ENCODE results near the gene DNAJC8. TPM values are rescaled to one million over a fixed set of nuclear protein-coding genes. Genes with fewer than 3 reads are reported as not detected.

Gene DNAJC8, protein sequence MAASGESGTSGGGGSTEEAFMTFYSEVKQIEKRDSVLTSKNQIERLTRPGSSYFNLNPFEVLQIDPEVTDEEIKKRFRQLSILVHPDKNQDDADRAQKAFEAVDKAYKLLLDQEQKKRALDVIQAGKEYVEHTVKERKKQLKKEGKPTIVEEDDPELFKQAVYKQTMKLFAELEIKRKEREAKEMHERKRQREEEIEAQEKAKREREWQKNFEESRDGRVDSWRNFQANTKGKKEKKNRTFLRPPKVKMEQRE
- 53.6 and 70.5 TPM in 2 replicates for total RNA-seq (2012; rRNA removed)
- 77.0 and 81.0 TPM in 2 replicates for polyA plus RNA-seq (2012; rRNA removed)
- polyA plus RNA-seq (2012; cell fraction: cytosol; rRNA removed), result 16.8 and 33.3 TPM in 2 replicates
- polyA plus RNA-seq (2012; cell fraction: nucleus; rRNA removed; ENCODE audit: low replicate concordance), result 9.8 and 42.2 TPM in 2 replicates
- percentile 72 among the genes with signal in this experiment for Bru-seq, nascent RNA
- BruChase-seq, experiment 1, labeled RNA remaining after a 6-hour chase, result percentile 75 among the genes with signal in this experiment
- BruChase-seq, experiment 2, labeled RNA remaining after a 2-hour chase, result percentile 62 among the genes with signal in this experiment
- long read RNA-seq, transcript DNAJC8-201 (9 exons, 1,759 nt), result major isoform, 130 of 166 reads
- long read RNA-seq, partial matches to known transcripts, result 16 of 166 reads
- long read RNA-seq, other reads (novel, unspliced or antisense), result 15 of 166 reads

DNA sequence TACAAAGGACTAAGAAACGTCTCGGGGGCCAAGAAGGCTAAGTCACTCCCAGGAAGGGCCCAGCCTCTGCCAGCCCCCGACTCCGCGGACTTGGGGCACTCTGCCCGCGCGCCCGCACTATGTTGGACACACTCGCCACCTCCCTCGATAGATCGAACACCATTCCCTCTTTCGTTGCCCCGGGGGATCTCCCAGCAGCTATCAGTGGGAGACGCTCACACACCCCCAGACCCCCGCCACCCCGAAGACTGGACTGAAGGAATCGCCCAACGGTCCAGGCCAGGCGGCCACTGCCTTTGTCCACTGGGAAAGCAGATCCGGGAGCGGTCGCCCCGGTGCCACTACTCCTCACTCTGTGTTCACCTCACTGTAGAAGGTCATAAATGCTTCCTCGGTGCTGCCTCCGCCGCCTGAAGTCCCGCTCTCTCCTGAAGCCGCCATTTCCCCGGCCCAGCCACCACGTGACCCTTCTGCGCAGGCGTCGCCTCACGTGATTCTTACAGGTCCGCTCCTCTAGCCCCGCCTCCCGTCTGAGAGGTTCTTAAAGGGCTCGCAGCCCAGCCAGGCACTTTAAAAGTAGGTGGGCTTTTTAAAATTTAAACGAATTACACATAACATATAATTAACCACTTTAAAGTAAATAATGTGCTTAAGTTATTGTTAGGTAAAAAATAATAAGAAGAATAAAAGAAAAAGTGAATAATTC is at the start of gene DNAJC8:
Gene DNAJC8 (minus strand): TSS at position 472 of the 706 bp plus-strand sequence. CDS start 31 bp downstream, at position 441.
- in situ Hi-C loops (cut with MboI; ENCODE audit: low sequenced_read_pairs) (no loop called here), intact Hi-C loops (cut with micrococcal nuclease) (no loop called here), dilution Hi-C loops (cut with HindIII; ENCODE audit: low sequenced_read_pairs, unreplicated experiment) (no loop called here)
- peak within 1 kb of the TSS; percentile 93 for H2BK5ac ChIP-seq (ENCODE audit: low read depth, low read length, poor library complexity, severe bottlenecking)
- H4K8ac ChIP-seq (ENCODE audit: low read depth in 2 of 2, low read length in 2 of 2), result peak within 1 kb of the TSS; percentile 78 to 98
- H4K91ac ChIP-seq (ENCODE audit: insufficient read depth, low read depth, low read length), result peak within 1 kb of the TSS; percentile 86
- peak within 1 kb of the TSS; percentile 96 for H3K27ac ChIP-seq (ENCODE audit: insufficient read depth, low read length)
- ChIA-PET POLR2A (ENCODE audit: unreplicated experiment) (interaction anchor here (0.6 kb wide), 1 partner anchor 36 kb away, joined by 5 read pairs; no protein-coding TSS in a partner anchor), CTCF (no interaction called here)
- TF ChIP-seq RFX5 (IDR thresholded peaks at IDR 0.05; ENCODE audit: low read depth, low read length) (no peak), NFE2L2 (IDR thresholded peaks at IDR 0.05; ENCODE audit: low read depth, low read length) (no peak), FOS (IDR thresholded peaks at IDR 0.05; ENCODE audit: low read depth, low read length) (peak; percentile 94), MXI1 (IDR thresholded peaks at IDR 0.05; ENCODE audit: borderline replicate concordance, low read depth, low read length) (peak; percentile 67), SMC3 (IDR thresholded peaks at IDR 0.05; ENCODE audit: low read depth, low read length) (no peak), MAZ (IDR thresholded peaks at IDR 0.05; ENCODE audit: borderline replicate concordance, low read depth, low read length) (peak; percentile 81), CHD1 (IDR thresholded peaks at IDR 0.05; ENCODE audit: low read depth, low read length) (no peak), POLR2A (IDR thresholded peaks at IDR 0.05; ENCODE audit: low read depth, low read length) (peak; percentile 84), BHLHE40 (IDR thresholded peaks at IDR 0.05; ENCODE audit: low read depth, low read length) (peak; percentile 97)
- TF ChIP-seq, protein P1, sequence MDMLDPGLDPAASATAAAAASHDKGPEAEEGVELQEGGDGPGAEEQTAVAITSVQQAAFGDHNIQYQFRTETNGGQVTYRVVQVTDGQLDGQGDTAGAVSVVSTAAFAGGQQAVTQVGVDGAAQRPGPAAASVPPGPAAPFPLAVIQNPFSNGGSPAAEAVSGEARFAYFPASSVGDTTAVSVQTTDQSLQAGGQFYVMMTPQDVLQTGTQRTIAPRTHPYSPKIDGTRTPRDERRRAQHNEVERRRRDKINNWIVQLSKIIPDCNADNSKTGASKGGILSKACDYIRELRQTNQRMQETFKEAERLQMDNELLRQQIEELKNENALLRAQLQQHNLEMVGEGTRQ (IDR thresholded peaks at IDR 0.05; ENCODE audit: low read depth, low read length), result peak; percentile 100
- WGBS, 2 experiments (ENCODE audit: extremely low coverage in 2 of 2, insufficient read length in 1 of 2), result 0% methylated on average over 18 of the region's 40 CpGs; no CpG with 5 or more reads in 1 of the 2 experiments
- no peak within 1 kb of the TSS for H2BK20ac ChIP-seq (ENCODE audit: low read depth, low read length)
- H2BK15ac ChIP-seq (ENCODE audit: low read depth, low read length), result no peak within 1 kb of the TSS; the same call in 2 of the 3 replicates
- peak within 1 kb of the TSS; percentile 91 for H2AK5ac ChIP-seq (ENCODE audit: low read depth, low read length)
- H3K9me1 ChIP-seq (ENCODE audit: insufficient read depth, low read length), result peaks cover 14% of the 10 kb centered on the region
- no TSS peak for BruUV-seq (replicated peaks)
- no peaks in the 10 kb centered on the region for H3K27me3 ChIP-seq (ENCODE audit: control insufficient read depth, insufficient read depth, low read length)
- peak within 1 kb of the TSS; percentile 84 for H3K56ac ChIP-seq (ENCODE audit: extremely low read depth, insufficient read depth, low read length)
- H3K14ac ChIP-seq (replicated peaks; ENCODE audit: low read depth, low read length), result peak within 1 kb of the TSS; percentile 100
- 0 out of 2 replicates have a peak within 1 kb of the TSS, but pooled peaks have one; percentile 33 for H2BK120ac ChIP-seq (ENCODE audit: low read depth, low read length)
- H3K4me2 ChIP-seq (ENCODE audit: low read depth, low read length), result peak within 1 kb of the TSS; percentile 100
- H3K23ac ChIP-seq (ENCODE audit: low read depth, low read length), result peak within 1 kb of the TSS; percentile 99
- peaks cover 5% of the 10 kb centered on the region for H3K36me3 ChIP-seq (ENCODE audit: control insufficient read depth, insufficient read depth, low read length)
- H2AK9ac ChIP-seq (replicated peaks; ENCODE audit: low read depth, low read length, poor library complexity), result peak within 1 kb of the TSS; percentile 96
- H3K79me1 ChIP-seq (ENCODE audit: low read depth in 1 of 2, low read length in 2 of 2), result peaks cover 35 to 47% of the 10 kb centered on the region in 2 experiments
- H4K5ac ChIP-seq (ENCODE audit: low read depth, low read length), result peak within 1 kb of the TSS; percentile 87
- H2AFZ ChIP-seq (replicated peaks; ENCODE audit: low read length, poor library complexity), result peak within 1 kb of the TSS; percentile 100
- peak within 1 kb of the TSS; percentile 92 for H3K4ac ChIP-seq (ENCODE audit: low read depth, low read length)
- peak within 1 kb of the TSS; percentile 25; the same call in 1 of the 2 replicates for H3K18ac ChIP-seq (ENCODE audit: low read depth, low read length)
- H4K20me1 ChIP-seq (ENCODE audit: insufficient read depth, low read length), result peaks cover 11% of the 10 kb centered on the region; the same call in 1 of the 2 replicates
- peaks cover 2% of the 10 kb centered on the region; the same call in 1 of the 2 replicates for H3K4me1 ChIP-seq (ENCODE audit: control insufficient read depth, insufficient read depth, low read length)
- H3K9me3 ChIP-seq (ENCODE audit: control insufficient read depth, insufficient read depth, low read length), result no peaks in the 10 kb centered on the region
- H3K4me3 ChIP-seq (ENCODE audit: insufficient read depth, low read depth, low read length), result peak within 1 kb of the TSS; percentile 85
- ATAC-seq (ENCODE audit: low read depth) (peak; percentile 61), DNase-seq (peak; percentile 90)
- H3K9ac ChIP-seq (ENCODE audit: low read depth, low read length), result peak within 1 kb of the TSS; percentile 97
